ENCODE measurements around the gene GBP7.

GBP7 gene

GRCh38 chr1:89114662-89115061 lies 61.1 kb downstream of the GBP7 start:
- H3K9me3 Mint-ChIP-seq = no peaks in the 10 kb centered on the region
- H3K4me1 Mint-ChIP-seq = no peaks in the 10 kb centered on the region
- no peak for DNase-seq
- H3K4me3 Mint-ChIP-seq = no peak overlapping the region
- no peak overlapping the region for H3K27ac Mint-ChIP-seq
- H3K36me3 Mint-ChIP-seq = peaks cover 52 to 53% of the 10 kb centered on the region in 2 donors
- H3K27me3 Mint-ChIP-seq = no peaks in the 10 kb centered on the region
- ATAC-seq (replicated peaks) = no peak

- no peak overlapping the region for H3K27ac Mint-ChIP-seq
- no peak for ATAC-seq (replicated peaks)
These were observed 62.8 kb downstream of the GBP7 start for GRCh38 chr1:89112871-89113613.

GRCh38 chr1:89104687-89105086 lies 71.1 kb downstream of the GBP7 start:
- DNase-seq (no peak), ATAC-seq (replicated peaks) (no peak)
- Mint-ChIP-seq H3K27me3 (no peaks in the 10 kb centered on the region), H3K4me1 (peaks cover 0 to 6% of the 10 kb centered on the region in 2 donors), H3K27ac (no peak overlapping the region), H3K36me3 (peaks cover 43 to 49% of the 10 kb centered on the region in 2 donors), H3K4me3 (no peak overlapping the region), H3K9me3 (peaks cover 0 to 1% of the 10 kb centered on the region in 2 donors)

More at GRCh38 chr1:89112871-89113613, 62.8 kb downstream of the GBP7 start:
- no peak overlapping the region for H3K4me3 Mint-ChIP-seq
- H3K4me1 Mint-ChIP-seq = no peaks in the 10 kb centered on the region
- no peak for DNase-seq
- no peaks in the 10 kb centered on the region for H3K9me3 Mint-ChIP-seq
- H3K36me3 Mint-ChIP-seq = peaks cover 67 to 68% of the 10 kb centered on the region in 2 donors
- H3K27me3 Mint-ChIP-seq = no peaks in the 10 kb centered on the region

GRCh38 chr1:89104147-89104546 lies 71.7 kb downstream of the GBP7 start:
- ATAC-seq (replicated peaks) (no peak), DNase-seq (no peak)
- H3K36me3 Mint-ChIP-seq = peaks cover 37 to 43% of the 10 kb centered on the region in 2 donors
- H3K9me3 Mint-ChIP-seq = peaks cover 0 to 1% of the 10 kb centered on the region in 2 donors
- H3K4me3 Mint-ChIP-seq = no peak overlapping the region
- H3K27me3 Mint-ChIP-seq = no peaks in the 10 kb centered on the region
- peaks cover 0 to 6% of the 10 kb centered on the region in 2 donors for H3K4me1 Mint-ChIP-seq
- H3K27ac Mint-ChIP-seq = no peak overlapping the region

GRCh38 chr1:89102021-89102420 lies 73.8 kb downstream of the GBP7 start:
- peaks cover 4 to 6% of the 10 kb centered on the region in 2 donors for H3K9me3 Mint-ChIP-seq
- peaks cover 19 to 32% of the 10 kb centered on the region in 2 donors for H3K36me3 Mint-ChIP-seq
- no peaks in the 10 kb centered on the region for H3K27me3 Mint-ChIP-seq
- no peak overlapping the region for H3K4me3 Mint-ChIP-seq
- no peak for DNase-seq
- peak; percentile 63 to 78 for ATAC-seq (replicated peaks)
- peaks cover 0 to 6% of the 10 kb centered on the region in 2 donors for H3K4me1 Mint-ChIP-seq
- no peak overlapping the region for H3K27ac Mint-ChIP-seq

GRCh38 chr1:89100412-89100811 lies 75.4 kb downstream of the GBP7 start:
- Mint-ChIP-seq H3K4me1 (peaks cover 0 to 6% of the 10 kb centered on the region in 2 donors), H3K27me3 (no peaks in the 10 kb centered on the region), H3K9me3 (peaks cover 4 to 9% of the 10 kb centered on the region in 2 donors), H3K4me3 (no peak overlapping the region), H3K27ac (no peak overlapping the region), H3K36me3 (peaks cover 9 to 19% of the 10 kb centered on the region in 2 donors)
- ATAC-seq (replicated peaks) (no peak), DNase-seq (no peak)

- Mint-ChIP-seq H3K36me3 (peaks cover under 1 to 4% of the 10 kb centered on the region in 2 donors), H3K9me3 (peaks cover 4 to 9% of the 10 kb centered on the region in 2 donors), H3K27me3 (no peaks in the 10 kb centered on the region), H3K27ac (no peak overlapping the region), H3K4me3 (no peak overlapping the region), H3K4me1 (peaks cover 0 to 6% of the 10 kb centered on the region in 2 donors)
- no peak for ATAC-seq (replicated peaks)
- no peak for DNase-seq
These were observed 76.9 kb downstream of the GBP7 start for GRCh38 chr1:89098857-89099256.

- no peaks in the 10 kb centered on the region for H3K4me1 Mint-ChIP-seq
- peaks cover 4 to 9% of the 10 kb centered on the region in 2 donors for H3K9me3 Mint-ChIP-seq
- no peak overlapping the region for H3K27ac Mint-ChIP-seq
- no peaks in the 10 kb centered on the region for H3K27me3 Mint-ChIP-seq
- H3K4me3 Mint-ChIP-seq = no peak overlapping the region
- no peak for ATAC-seq (replicated peaks)
- no peak for DNase-seq
- H3K36me3 Mint-ChIP-seq = peaks cover 0 to 4% of the 10 kb centered on the region in 2 donors
These were observed 80.1 kb downstream of the GBP7 start for GRCh38 chr1:89095737-89096136.

GRCh38 chr1:89089962-89090361 lies 85.8 kb downstream of the GBP7 start:
- H3K9me3 Mint-ChIP-seq = no peaks in the 10 kb centered on the region
- no peaks in the 10 kb centered on the region for H3K27me3 Mint-ChIP-seq
- DNase-seq (no peak), ATAC-seq (replicated peaks) (no peak)
- H3K4me1 Mint-ChIP-seq = no peaks in the 10 kb centered on the region
- H3K4me3 Mint-ChIP-seq = no peak overlapping the region
- H3K36me3 Mint-ChIP-seq = no peaks in the 10 kb centered on the region
- no peak overlapping the region for H3K27ac Mint-ChIP-seq

GRCh38 chr1:89088572-89088971 lies 87.2 kb downstream of the GBP7 start:
- Mint-ChIP-seq H3K27me3 (no peaks in the 10 kb centered on the region), H3K27ac (no peak overlapping the region), H3K4me1 (no peaks in the 10 kb centered on the region), H3K4me3 (no peak overlapping the region), H3K9me3 (peaks cover 0 to 6% of the 10 kb centered on the region in 2 donors), H3K36me3 (no peaks in the 10 kb centered on the region)
- DNase-seq (no peak), ATAC-seq (replicated peaks) (no peak)

- H3K27me3 Mint-ChIP-seq = no peaks in the 10 kb centered on the region
- H3K9me3 Mint-ChIP-seq = peaks cover 0 to 6% of the 10 kb centered on the region in 2 donors
- no peak overlapping the region for H3K27ac Mint-ChIP-seq
- H3K4me3 Mint-ChIP-seq = no peak overlapping the region
- ATAC-seq (replicated peaks) = no peak
- DNase-seq = no peak
- no peaks in the 10 kb centered on the region for H3K4me1 Mint-ChIP-seq
- H3K36me3 Mint-ChIP-seq = no peaks in the 10 kb centered on the region
These were observed 88.6 kb downstream of the GBP7 start for GRCh38 chr1:89087241-89087640.

GRCh38 chr1:89085781-89086180 lies 90.0 kb downstream of the GBP7 start:
- DNase-seq (no peak), ATAC-seq (replicated peaks) (no peak)
- H3K9me3 Mint-ChIP-seq = peaks cover 0 to 6% of the 10 kb centered on the region in 2 donors
- H3K36me3 Mint-ChIP-seq = no peaks in the 10 kb centered on the region
- no peak overlapping the region for H3K4me3 Mint-ChIP-seq
- H3K27me3 Mint-ChIP-seq = no peaks in the 10 kb centered on the region
- H3K27ac Mint-ChIP-seq = no peak overlapping the region
- peaks cover 6 to 7% of the 10 kb centered on the region in 2 donors for H3K4me1 Mint-ChIP-seq
